B cell (primary cell): ENCODE results near the gene PLCG2. TPM values are rescaled to one million over a fixed set of nuclear protein-coding genes. Genes with fewer than 3 reads are reported as not detected.
A peak's percentile ranks its signal among the peaks of the same experiment; 100 is the strongest.

ENCODE experiments used
- ATAC-seq: fragments of 200-7000 bp; cut with Tn5 transposase; one replicate; pipeline ENCODE4 v1.10.0; 2021; ENCODE audit warnings: low read depth, mild to moderate bottlenecking, moderate number of reproducible peaks, moderate library complexity
- CTCF ChIA-PET: fragments of 350-600 bp; sonication (Branson Sonifier 250); formaldehyde crosslinking; loops from one replicate; lab custom pipeline; 2021; ENCODE audit warnings: antibody characterized with exemption, inconsistent platforms; lab: Charles Lee
- POLR2A ChIA-PET: fragments of 350-600 bp; sonication (Branson Sonifier 250); formaldehyde crosslinking; loops from one replicate; lab custom pipeline; 2021; ENCODE audit warnings: antibody characterized with exemption; lab: Charles Lee
- DNase-seq: peaks from one replicate; pipeline ENCODE4 v3.0.0; 2013
- H2AFZ ChIP-seq: 2 replicates; pipeline ENCODE4 v1.6.1; 2012; ENCODE audit warnings: mild to moderate bottlenecking, low read depth, low read length; ENCODE audit not compliant: insufficient read depth, poor library complexity, severe bottlenecking
- H3K27ac ChIP-seq, 2 donors: 1 replicate in 1 of 2; 2 replicates in 1 of 2; pipeline ENCODE4 v1.5.1; 2012 to 2013; ENCODE audit warnings: low read length in 2 of 2, mild to moderate bottlenecking in 2 of 2, moderate library complexity in 1 of 2
- H3K27me3 ChIP-seq, 4 experiments: fragments of 200-600 bp in 1 of 4; sonication (generic) in 1 of 4; replicated peaks in 1 of 4; 1 replicate in 2 of 4; 2 replicates in 2 of 4; pipeline versions ENCODE4 v1.6.1 to v1.7.0; 2013 to 2016; ENCODE audit warnings: low read length in 3 of 4, mild to moderate bottlenecking in 2 of 4, mixed read lengths in 1 of 4, moderate library complexity in 1 of 4; ENCODE audit not compliant: insufficient read depth in 4 of 4, control insufficient read depth in 3 of 4; ENCODE audit errors: control extremely low read depth in 1 of 4
- H3K36me3 ChIP-seq, 2 experiments: replicated peaks in 1 of 2; 1 replicate in 1 of 2; 2 replicates in 1 of 2; pipeline versions ENCODE4 v1.6.1 to v1.7.1; 2013; ENCODE audit warnings: low read length in 1 of 2; ENCODE audit not compliant: insufficient read depth in 2 of 2, control insufficient read depth in 1 of 2; ENCODE audit errors: control extremely low read depth in 1 of 2, extremely low read depth in 1 of 2
- H3K4me1 ChIP-seq, 2 donors: fragments of 200-600 bp in 1 of 2; sonication (generic) in 1 of 2; 1 replicate in 1 of 2; 2 replicates in 1 of 2; pipeline versions ENCODE4 v1.5.1 to v1.6.1; 2013 to 2017; ENCODE audit warnings: low read length in 2 of 2; ENCODE audit not compliant: control insufficient read depth in 2 of 2, insufficient read depth in 2 of 2
- H3K4me2 ChIP-seq: replicated peaks from 2 replicates; pipeline ENCODE3; 2012; ENCODE audit warnings: mild to moderate bottlenecking, low read depth, low read length; ENCODE audit not compliant: poor library complexity, severe bottlenecking
- H3K4me3 ChIP-seq, 5 experiments: fragments of 200-600 bp in 1 of 5; sonication (generic) in 1 of 5; 1 replicate in 3 of 5; 2 replicates in 2 of 5; pipeline versions ENCODE4 v1.5.1 to v1.7.0; 2011 to 2016; ENCODE audit warnings: low read length in 4 of 5, mild to moderate bottlenecking in 4 of 5, low read depth in 2 of 5, control low read depth in 1 of 5, moderate library complexity in 1 of 5; ENCODE audit not compliant: insufficient read depth in 1 of 5; ENCODE audit errors: control extremely low read depth in 1 of 5, extremely low read depth in 1 of 5
- H3K79me2 ChIP-seq: fragments of 200-600 bp; sonication (generic); one replicate; pipeline ENCODE4 v1.6.0; 2016; ENCODE audit warnings: low read length; ENCODE audit not compliant: control insufficient read depth, insufficient read depth
- H3K9ac ChIP-seq: fragments of 200-600 bp; sonication (generic); 2 replicates; pipeline ENCODE4 v1.6.1; 2017; ENCODE audit warnings: mild to moderate bottlenecking, low read length, moderate library complexity
- H3K9me3 ChIP-seq, 3 donors: one replicate each; pipeline versions ENCODE4 v1.6.1 to v1.7.1; 2013; ENCODE audit warnings: low read length in 2 of 3; ENCODE audit not compliant: control insufficient read depth in 2 of 3, insufficient read depth in 1 of 3; ENCODE audit errors: control extremely low read depth in 1 of 3
- H4K20me1 ChIP-seq: 2 replicates; pipeline ENCODE4 v1.6.0; 2012; ENCODE audit warnings: mild to moderate bottlenecking, low read length; ENCODE audit not compliant: insufficient read depth, control insufficient read depth, poor library complexity, severe bottlenecking
- H3K27ac Mint-ChIP-seq: one replicate; pipeline ENCODE4 v1.8.0; 2021; ENCODE audit warnings: mixed read lengths
- H3K27me3 Mint-ChIP-seq: one replicate; pipeline ENCODE4 v1.8.0; 2021; ENCODE audit warnings: mixed read lengths
- H3K4me1 Mint-ChIP-seq: one replicate; pipeline ENCODE4 v1.8.0; 2021; ENCODE audit warnings: mixed read lengths
- H3K4me3 Mint-ChIP-seq: one replicate; pipeline ENCODE4 v1.8.0; 2021; ENCODE audit warnings: mixed read lengths
- H3K9me3 Mint-ChIP-seq: one replicate; pipeline ENCODE4 v1.8.0; 2022; ENCODE audit warnings: mixed read lengths; ENCODE audit not compliant: insufficient read depth
- CTCF ChIP-seq: fragments of 200-600 bp; IDR thresholded peaks from one replicate; pipeline ENCODE4 v1.8.0; 2022; ENCODE audit warnings: antibody characterized with exemption, mild to moderate bottlenecking
- EZH2 ChIP-seq: IDR thresholded peaks from 2 replicates; pipeline ENCODE4 v1.6.1; 2012; ENCODE audit warnings: borderline replicate concordance, low read depth, mild to moderate bottlenecking, moderate library complexity, low read length; ENCODE audit not compliant: insufficient read depth, poor library complexity, severe bottlenecking
- WGBS: methylation state at CpG from one replicate; pipeline ENCODE4 v1.1.5; 2013; ENCODE audit warnings: missing lambda C conversion rate; ENCODE audit not compliant: insufficient coverage; 5-methylcytosine and 5-hydroxymethylcytosine counted together
- intact Hi-C: fragments of 100-400 bp; cut with micrococcal nuclease; formaldehyde crosslinking; loops from one replicate; pipeline ENCODE4 v1.10.0; 2022
- polyA plus RNA-seq: library from polyadenylated mRNA; depleted of rRNA; stranded (reverse); fragments of >200 nt; gene quantifications from 2 replicates; pipeline ENCODE4 v1.2.3, GENCODE V29; 2012
- total RNA-seq, 2 donors: library from RNA; stranded (reverse); fragments of 120-200 nt in 1 of 2; gene quantifications; 1 replicate in 1 of 2; 2 replicates in 1 of 2; pipeline versions ENCODE4 v1.2.3 to v1.2.4, GENCODE V29; 2013 to 2022

PLCG2 gene
- total and polyA plus RNA-seq, 2 donors (not counting 1 experiment from before 2014, with no cell fraction given), result 194 to 812 TPM

- peaks cover 33% of the 10 kb centered on the region for H4K20me1 ChIP-seq
- no peak overlapping the region for H2AFZ ChIP-seq
- peaks cover 8 to 74% of the 10 kb centered on the region in 2 experiments for H3K36me3 ChIP-seq
- Mint-ChIP-seq H3K27ac (peak overlapping the region; percentile 46), H3K27me3 (no peaks in the 10 kb centered on the region), H3K9me3 (no peaks in the 10 kb centered on the region), H3K4me1 (peaks cover 20% of the 10 kb centered on the region), H3K4me3 (no peak overlapping the region)
- peak; percentile 63 for DNase-seq
- no peak overlapping the region for H3K4me3 ChIP-seq
- whole genome bisulfite sequencing, result no CpG with 5 or more reads among the region's 2 CpGs
- peak overlapping the region; percentile 26 to 67 for H3K27ac ChIP-seq
- TF ChIP-seq CTCF (no peak), EZH2 (no peak)
- peaks cover 16% of the 10 kb centered on the region for H3K79me2 ChIP-seq
- H3K4me1 ChIP-seq, result peaks cover 8 to 12% of the 10 kb centered on the region in 2 donors
- ChIA-PET POLR2A (interaction anchor here (0.5 to 0.7 kb wide), 2 partner anchors 25 to 51 kb away, joined by 4 to 5 read pairs; no protein-coding TSS in a partner anchor), CTCF (interaction anchor here (0.6 to 1.1 kb wide), 2 partner anchors 29 to 188 kb away, joined by 3 to 4 read pairs; no protein-coding TSS in a partner anchor)
- peak overlapping the region; percentile 8 for H3K9ac ChIP-seq
- no peaks in the 10 kb centered on the region for H3K9me3 ChIP-seq
- ATAC-seq, result peak; percentile 49
- no peak overlapping the region for H3K4me2 ChIP-seq
- intact Hi-C loops, result no loop called here
- H3K27me3 ChIP-seq, result no peaks in the 10 kb centered on the region
These were observed 138.3 kb downstream of the PLCG2 start for GRCh38 chr16:81917375-81917774.

- Mint-ChIP-seq H3K27me3 (no peaks in the 10 kb centered on the region), H3K4me1 (peaks cover 20% of the 10 kb centered on the region), H3K4me3 (no peak overlapping the region), H3K27ac (peak overlapping the region; percentile 53), H3K9me3 (no peaks in the 10 kb centered on the region)
- Histone ChIP-seq H3K9ac (no peak overlapping the region), H3K4me1 (peaks cover 8 to 12% of the 10 kb centered on the region in 2 donors), H3K27me3 (no peaks in the 10 kb centered on the region), H4K20me1 (peaks cover 30% of the 10 kb centered on the region), H3K4me3 (no peak overlapping the region), H3K36me3 (peaks cover 8 to 73% of the 10 kb centered on the region in 2 experiments), H3K9me3 (no peaks in the 10 kb centered on the region), H3K27ac (peak overlapping the region in 1 of 2 donors; percentile 2), H3K4me2 (no peak overlapping the region), H3K79me2 (peaks cover 14% of the 10 kb centered on the region), H2AFZ (no peak overlapping the region)
- ATAC-seq (no peak), DNase-seq (no peak)
- POLR2A ChIA-PET, result no interaction called here
- WGBS, result 100% methylated on average over 1 of the region's 2 CpGs
- CTCF ChIA-PET, result interaction anchor here (0.7 to 1.1 kb wide), 2 partner anchors 23 to 30 kb away, joined by 3 to 4 read pairs; no protein-coding TSS in a partner anchor
- intact Hi-C loops, result no loop called here
- TF ChIP-seq CTCF (no peak), EZH2 (no peak)
These were observed 139.8 kb downstream of the PLCG2 start for GRCh38 chr16:81918927-81919326.
